Naive thymus-derived CD8-positive, alpha-beta T cell (primary cell): ENCODE measurements around the gene LINC00237. TPM values are rescaled to one million over a fixed set of nuclear protein-coding genes. Genes with fewer than 3 reads are reported as not detected.
A peak's percentile ranks its signal among the peaks of the same experiment; 100 is the strongest.

Experiments used
- ATAC-seq, 2 donors: fragments of 150-1000 bp; cut with Tn5 transposase in 1 of 2; sonication (Bioruptor Pico), chemical (Tn5 transposase) in 1 of 2; 1 replicate in 1 of 2; 2 replicates in 1 of 2; pipeline ENCODE4 v1.10.0; 2021; ENCODE audit warnings: mild to moderate bottlenecking in 2 of 2, moderate library complexity in 2 of 2
- POLR2A ChIA-PET: fragments of 350-600 bp; sonication (Branson Sonifier 250); formaldehyde crosslinking; loops from one replicate; lab custom pipeline; 2021; ENCODE audit warnings: antibody characterized with exemption; lab: Charles Lee
- DNase-seq, 10 donors: peaks; one replicate each; pipeline versions ENCODE4 v3.0.0 to v3.0.0-alpha.2; 2020 to 2022
- H3K27ac Mint-ChIP-seq, 10 donors: one replicate each; pipeline ENCODE4 v1.8.0; 2020 to 2022; ENCODE audit warnings: mild to moderate bottlenecking in 10 of 10, mixed read lengths in 10 of 10, moderate library complexity in 4 of 10, inconsistent platforms in 1 of 10
- H3K27me3 Mint-ChIP-seq, 5 donors: one replicate each; pipeline ENCODE4 v1.8.0; 2021 to 2022; ENCODE audit warnings: mixed read lengths in 5 of 5
- H3K36me3 Mint-ChIP-seq, 3 donors: one replicate each; pipeline ENCODE4 v1.8.0; 2020 to 2022; ENCODE audit warnings: mixed read lengths in 3 of 3, mild to moderate bottlenecking in 2 of 3, inconsistent platforms in 1 of 3
- H3K4me1 Mint-ChIP-seq, 4 donors: one replicate each; pipeline ENCODE4 v1.8.0; 2021 to 2022; ENCODE audit warnings: mixed read lengths in 4 of 4
- H3K4me3 Mint-ChIP-seq, 10 donors: one replicate each; pipeline ENCODE4 v1.8.0; 2020 to 2022; ENCODE audit warnings: mild to moderate bottlenecking in 10 of 10, mixed read lengths in 10 of 10, moderate library complexity in 6 of 10, inconsistent platforms in 1 of 10
- H3K9me3 Mint-ChIP-seq, 9 donors: one replicate each; pipeline ENCODE4 v1.8.0; 2020 to 2022; ENCODE audit warnings: mixed read lengths in 9 of 9, mild to moderate bottlenecking in 3 of 9, inconsistent platforms in 1 of 9, moderate library complexity in 1 of 9
- polyA plus RNA-seq, 3 donors: library from polyadenylated mRNA; unstranded; fragments of 300-500 nt; fragmentation: Illumina TruSeq; gene quantifications; one replicate each; pipeline ENCODE4 v1.2.3, GENCODE V29; 2021
- total RNA-seq, 8 experiments: library from RNA in 2 of 8; stranded (reverse) in 2 of 8; gene quantifications; one replicate each; pipeline ENCODE4 v1.2.3 and lab custom pipeline; 2021 to 2026

The LINC00237 gene
- total and polyA plus RNA-seq, 5 experiments from 2014 or later, result 0.56 TPM; not detected in 4

- ATAC-seq, result peak; percentile 60 to 79
- Mint-ChIP-seq H3K4me1 (peaks cover 14 to 46% (median 43%) of the 10 kb centered on the region in 4 donors), H3K4me3 (peak overlapping the region; percentile 66 to 94 (median 82)), H3K36me3 (peaks cover 0 to 6% (median 4%) of the 10 kb centered on the region in 3 donors), H3K27ac (peak overlapping the region in 2 of 10 donors; percentile 27 to 62), H3K9me3 (peaks cover 0 to 13% (median 0%) of the 10 kb centered on the region in 9 donors), H3K27me3 (peaks cover 50 to 92% (median 71%) of the 10 kb centered on the region in 5 donors)
- DNase-seq, result peak in 8 of 10 donors; percentile 16 to 61 (median 42)
- POLR2A ChIA-PET, result interaction anchor here (2.9 kb wide), 1 partner anchor 23 kb away, joined by 9 read pairs; the partner anchor contains the start of gene KIZ
Observed at GRCh38 chr20:21102603-21103311, 3.4 kb downstream of the LINC00237 start.

GRCh38 chr20:21101932-21102575 is 4.1 kb downstream of the LINC00237 start:
- H3K9me3 Mint-ChIP-seq, result peaks cover 0 to 10% (median 0%) of the 10 kb centered on the region in 9 donors
- peaks cover 14 to 46% (median 43%) of the 10 kb centered on the region in 4 donors for H3K4me1 Mint-ChIP-seq
- peak overlapping the region in 5 of 10 donors; percentile 2 to 62 (median 27) for H3K27ac Mint-ChIP-seq
- H3K27me3 Mint-ChIP-seq, result peaks cover 51 to 92% (median 72%) of the 10 kb centered on the region in 5 donors
- ATAC-seq, result peak; percentile 5 to 15
- peaks cover 0 to 6% (median 0%) of the 10 kb centered on the region in 3 donors for H3K36me3 Mint-ChIP-seq
- DNase-seq, result peak in 2 of 10 donors; percentile 10 to 15
- POLR2A ChIA-PET, result interaction anchor here (0.7 to 2.9 kb wide), 2 partner anchors 22 to 23 kb away, joined by 3 to 9 read pairs; partner anchors contain the start of gene KIZ
- peak overlapping the region; percentile 66 to 94 (median 82) for H3K4me3 Mint-ChIP-seq

- peaks cover 14 to 46% (median 43%) of the 10 kb centered on the region in 4 donors for H3K4me1 Mint-ChIP-seq
- peaks cover 0 to 8% (median 0%) of the 10 kb centered on the region in 9 donors for H3K9me3 Mint-ChIP-seq
- peak in 1 of 2 donors; percentile 2 for ATAC-seq
- no peak for DNase-seq
- H3K27me3 Mint-ChIP-seq, result peaks cover 52 to 92% (median 73%) of the 10 kb centered on the region in 5 donors
- H3K27ac Mint-ChIP-seq, result no peak overlapping the region
- POLR2A ChIA-PET, result interaction anchor here (0.7 to 2.9 kb wide), 3 partner anchors 9 to 24 kb away, joined by 3 to 9 read pairs (median 4); partner anchors contain the start of gene KIZ
- peak overlapping the region in 9 of 10 donors; percentile 28 to 94 (median 88) for H3K4me3 Mint-ChIP-seq
- peaks cover 0 to 6% (median 0%) of the 10 kb centered on the region in 3 donors for H3K36me3 Mint-ChIP-seq
Observed at GRCh38 chr20:21101453-21101931, 4.7 kb downstream of the LINC00237 start.

- Mint-ChIP-seq H3K27me3 (peaks cover 52 to 92% (median 75%) of the 10 kb centered on the region in 5 donors), H3K36me3 (peaks cover 0 to 6% (median 0%) of the 10 kb centered on the region in 3 donors), H3K4me1 (peaks cover 14 to 46% (median 38%) of the 10 kb centered on the region in 4 donors), H3K4me3 (peak overlapping the region; percentile 76 to 94 (median 88)), H3K27ac (peak overlapping the region in 7 of 10 donors; percentile 21 to 95 (median 53)), H3K9me3 (peaks cover 0 to 8% (median 0%) of the 10 kb centered on the region in 9 donors)
- ATAC-seq, result peak in 1 of 2 donors; percentile 4
- POLR2A ChIA-PET, result interaction anchor here (0.7 to 2.9 kb wide), 3 partner anchors 10 to 25 kb away, joined by 3 to 9 read pairs (median 4); partner anchors contain the start of gene KIZ
- DNase-seq, result peak in 1 of 10 donors; percentile 13
Observed at GRCh38 chr20:21100578-21101452, 5.3 kb downstream of the LINC00237 start.

- ATAC-seq (peak; percentile 38 to 42), DNase-seq (peak in 5 of 10 donors; percentile 19 to 48 (median 42))
- peaks cover 0 to 8% (median 0%) of the 10 kb centered on the region in 9 donors for H3K9me3 Mint-ChIP-seq
- peak overlapping the region in 5 of 10 donors; percentile 16 to 93 (median 56) for H3K27ac Mint-ChIP-seq
- H3K4me1 Mint-ChIP-seq, result peaks cover 14 to 46% (median 37%) of the 10 kb centered on the region in 4 donors
- H3K36me3 Mint-ChIP-seq, result peaks cover 0 to 6% (median 0%) of the 10 kb centered on the region in 3 donors
- POLR2A ChIA-PET, result interaction anchor here (2.9 kb wide), 1 partner anchor 26 kb away, joined by 9 read pairs; the partner anchor contains the start of gene KIZ
- peaks cover 54 to 97% (median 82%) of the 10 kb centered on the region in 5 donors for H3K27me3 Mint-ChIP-seq
- H3K4me3 Mint-ChIP-seq, result peak overlapping the region; percentile 76 to 94 (median 88)
Observed at GRCh38 chr20:21099751-21100577, 6.2 kb downstream of the LINC00237 start.

GRCh38 chr20:21096321-21097043 is 9.7 kb downstream of the LINC00237 start:
- ATAC-seq (no peak), DNase-seq (no peak)
- Mint-ChIP-seq H3K4me1 (peaks cover 4 to 17% (median 11%) of the 10 kb centered on the region in 4 donors), H3K27ac (no peak overlapping the region), H3K4me3 (no peak overlapping the region), H3K36me3 (peaks cover 0 to 6% (median 0%) of the 10 kb centered on the region in 3 donors), H3K9me3 (peaks cover 0 to 4% (median 0%) of the 10 kb centered on the region in 9 donors), H3K27me3 (peaks cover 49 to 98% (median 82%) of the 10 kb centered on the region in 5 donors)
- POLR2A ChIA-PET, result no interaction called here

GRCh38 chr20:21092806-21093205 is 13.4 kb downstream of the LINC00237 start:
- peaks cover 56 to 99% (median 84%) of the 10 kb centered on the region in 5 donors for H3K27me3 Mint-ChIP-seq
- ATAC-seq, result no peak
- no peaks in the 10 kb centered on the region for H3K36me3 Mint-ChIP-seq
- H3K27ac Mint-ChIP-seq, result no peak overlapping the region
- no peak overlapping the region for H3K4me3 Mint-ChIP-seq
- H3K9me3 Mint-ChIP-seq, result no peaks in the 10 kb centered on the region
- peaks cover 0 to 2% (median 0%) of the 10 kb centered on the region in 4 donors for H3K4me1 Mint-ChIP-seq
- POLR2A ChIA-PET, result no interaction called here
- no peak for DNase-seq

GRCh38 chr20:21090721-21091120 is 15.4 kb downstream of the LINC00237 start:
- peaks cover 0 to 2% (median 0%) of the 10 kb centered on the region in 4 donors for H3K4me1 Mint-ChIP-seq
- H3K4me3 Mint-ChIP-seq, result no peak overlapping the region
- no peak for ATAC-seq
- no peaks in the 10 kb centered on the region for H3K36me3 Mint-ChIP-seq
- DNase-seq, result no peak
- no peaks in the 10 kb centered on the region for H3K9me3 Mint-ChIP-seq
- POLR2A ChIA-PET, result no interaction called here
- peaks cover 48 to 85% (median 72%) of the 10 kb centered on the region in 5 donors for H3K27me3 Mint-ChIP-seq
- no peak overlapping the region for H3K27ac Mint-ChIP-seq

GRCh38 chr20:21090111-21090618 is 16.0 kb downstream of the LINC00237 start:
- H3K4me1 Mint-ChIP-seq, result peaks cover 0 to 2% (median 0%) of the 10 kb centered on the region in 4 donors
- no peak for ATAC-seq
- no peak overlapping the region for H3K27ac Mint-ChIP-seq
- no peak for DNase-seq
- POLR2A ChIA-PET, result no interaction called here
- H3K27me3 Mint-ChIP-seq, result peaks cover 46 to 79% (median 68%) of the 10 kb centered on the region in 5 donors
- H3K9me3 Mint-ChIP-seq, result no peaks in the 10 kb centered on the region
- no peaks in the 10 kb centered on the region for H3K36me3 Mint-ChIP-seq
- no peak overlapping the region for H3K4me3 Mint-ChIP-seq

GRCh38 chr20:21089391-21089790 is 16.8 kb downstream of the LINC00237 start:
- Mint-ChIP-seq H3K4me3 (no peak overlapping the region), H3K27me3 (peaks cover 48 to 81% (median 68%) of the 10 kb centered on the region in 5 donors), H3K27ac (no peak overlapping the region), H3K9me3 (no peaks in the 10 kb centered on the region), H3K36me3 (no peaks in the 10 kb centered on the region), H3K4me1 (peaks cover 0 to 2% (median 0%) of the 10 kb centered on the region in 4 donors)
- DNase-seq (no peak), ATAC-seq (no peak)
- POLR2A ChIA-PET, result no interaction called here
